A673 (cell line): ENCODE data around the gene CDT1. TPM values are rescaled to one million over a fixed set of nuclear protein-coding genes. Genes with fewer than 3 reads are reported as not detected.

ENCODE experiments used
- BruUV-seq: library from RNA; stranded (reverse); fragments of 400-500 nt; replicated peaks from 2 replicates; lab custom pipeline; 2021; lab: Mats Ljungman, UMichigan
- CTCF ChIA-PET: fragments of 300-600 bp; sonication (Branson Sonifier 250); formaldehyde crosslinking; loops from one replicate; lab custom pipeline; 2022; ENCODE audit warnings: antibody characterized with exemption; lab: Charles Lee
- POLR2A ChIA-PET: fragments of 300-600 bp; sonication (Branson Sonifier 250); formaldehyde crosslinking; loops from one replicate; lab custom pipeline; 2022; ENCODE audit warnings: antibody characterized with exemption; ENCODE audit not compliant: low non-redundant PET; lab: Charles Lee
- DNase-seq: peaks from one replicate; pipeline ENCODE4 v3.0.0-alpha.2; 2015; ENCODE audit warnings: low spot score
- H3K27ac ChIP-seq: fragments of 200-600 bp; sonication (generic); 2 replicates; pipeline ENCODE4 v1.5.1; 2016; ENCODE audit warnings: mixed run types, low read depth, mild to moderate bottlenecking, mixed read lengths, antibody characterized with exemption, low read length; ENCODE audit not compliant: poor library complexity, severe bottlenecking
- H3K27me3 ChIP-seq: fragments of 200-600 bp; sonication (generic); replicated peaks from 2 replicates; pipeline ENCODE4 v1.6.1; 2017; ENCODE audit warnings: mixed run types, low read depth, mild to moderate bottlenecking, mixed read lengths, antibody characterized with exemption, low read length; ENCODE audit not compliant: insufficient read depth, poor library complexity
- H3K36me3 ChIP-seq: fragments of 200-600 bp; sonication (generic); 2 replicates; pipeline ENCODE4 v1.6.1; 2016; ENCODE audit warnings: mixed run types, mild to moderate bottlenecking, mixed read lengths, antibody characterized with exemption, low read length; ENCODE audit not compliant: insufficient read depth, poor library complexity, severe bottlenecking
- H3K4me1 ChIP-seq: fragments of 200-600 bp; sonication (generic); 2 replicates; pipeline ENCODE4 v1.6.1; 2017; ENCODE audit warnings: mixed run types, mild to moderate bottlenecking, mixed read lengths, antibody characterized with exemption, low read length; ENCODE audit not compliant: insufficient read depth, poor library complexity, severe bottlenecking
- H3K4me3 ChIP-seq: fragments of 200-600 bp; sonication (generic); 2 replicates; pipeline ENCODE4 v1.5.1; 2016; ENCODE audit warnings: low read depth, mixed run types, mild to moderate bottlenecking, mixed read lengths, low read length; ENCODE audit not compliant: poor library complexity, severe bottlenecking
- H3K9me3 ChIP-seq: fragments of 200-600 bp; sonication (generic); 2 replicates; pipeline ENCODE4 v1.6.1; 2016; ENCODE audit warnings: mixed run types, low read depth, mild to moderate bottlenecking, mixed read lengths, antibody characterized with exemption, low read length; ENCODE audit not compliant: poor library complexity, severe bottlenecking
- EZH2 ChIP-seq: fragments of 200-600 bp; sonication (generic); IDR thresholded peaks from 2 replicates; pipeline ENCODE4 v1.6.1; 2017; ENCODE audit warnings: borderline replicate concordance, low read depth, mild to moderate bottlenecking, mixed read lengths, antibody characterized with exemption, low read length; ENCODE audit not compliant: poor library complexity, severe bottlenecking
- intact Hi-C: fragments of 100-400 bp; cut with micrococcal nuclease; formaldehyde crosslinking; loops from one replicate; pipeline ENCODE4 v1.10.0; 2022; ENCODE audit not compliant: unreplicated experiment
- total RNA-seq: library from RNA; stranded (reverse); gene quantifications from 2 replicates; pipeline ENCODE4 v1.2.3, GENCODE V29; 2021
- TF ChIP-seq, protein P1 (sequence below): fragments of 300-800, 200-600 bp; sonication (generic); conservative IDR thresholded peaks from 2 replicates; pipeline ENCODE4 v1.5.1; 2017; ENCODE audit warnings: low read depth, mild to moderate bottlenecking, antibody characterized with exemption, low read length, moderate library complexity, mixed read lengths

CDT1 gene
- total RNA-seq, 1 experiment from 2014 or later: 103 TPM

DNA sequence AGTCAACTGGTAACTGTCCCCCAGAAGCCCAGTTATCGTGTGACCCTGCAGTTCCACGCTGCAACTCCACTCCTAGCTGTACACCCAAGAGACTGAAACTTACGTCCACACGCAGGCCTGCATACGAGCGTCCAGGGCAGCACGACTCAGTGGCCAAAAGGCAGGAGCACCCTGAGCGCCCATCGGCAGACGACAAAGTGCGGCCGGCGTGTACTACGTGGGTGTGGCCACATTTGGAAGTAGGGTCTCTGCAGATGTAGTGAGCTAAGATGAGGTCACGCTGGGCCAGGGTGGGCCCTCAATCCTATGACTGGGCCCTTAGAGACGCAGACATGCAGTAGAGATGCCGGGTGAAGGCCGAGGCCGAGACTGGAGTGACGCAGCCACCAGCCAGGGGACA lies 39.7 kb downstream of the CDT1 start:
- POLR2A ChIA-PET: no interaction called here
- intact Hi-C loops: no loop called here

GRCh38 chr16:88844419-88845036 lies 40.9 kb downstream of the CDT1 start:
- H3K27ac ChIP-seq: no peak overlapping the region
- no peak overlapping the region for H3K4me3 ChIP-seq
- no peaks in the 10 kb centered on the region for H3K4me1 ChIP-seq
- DNase-seq: no peak
- H3K36me3 ChIP-seq: no peaks in the 10 kb centered on the region
- H3K9me3 ChIP-seq: no peaks in the 10 kb centered on the region
- CTCF ChIA-PET: no interaction called here
- POLR2A ChIA-PET: no interaction called here
- no peak for TF ChIP-seq EZH2
- TF ChIP-seq, protein P1, sequence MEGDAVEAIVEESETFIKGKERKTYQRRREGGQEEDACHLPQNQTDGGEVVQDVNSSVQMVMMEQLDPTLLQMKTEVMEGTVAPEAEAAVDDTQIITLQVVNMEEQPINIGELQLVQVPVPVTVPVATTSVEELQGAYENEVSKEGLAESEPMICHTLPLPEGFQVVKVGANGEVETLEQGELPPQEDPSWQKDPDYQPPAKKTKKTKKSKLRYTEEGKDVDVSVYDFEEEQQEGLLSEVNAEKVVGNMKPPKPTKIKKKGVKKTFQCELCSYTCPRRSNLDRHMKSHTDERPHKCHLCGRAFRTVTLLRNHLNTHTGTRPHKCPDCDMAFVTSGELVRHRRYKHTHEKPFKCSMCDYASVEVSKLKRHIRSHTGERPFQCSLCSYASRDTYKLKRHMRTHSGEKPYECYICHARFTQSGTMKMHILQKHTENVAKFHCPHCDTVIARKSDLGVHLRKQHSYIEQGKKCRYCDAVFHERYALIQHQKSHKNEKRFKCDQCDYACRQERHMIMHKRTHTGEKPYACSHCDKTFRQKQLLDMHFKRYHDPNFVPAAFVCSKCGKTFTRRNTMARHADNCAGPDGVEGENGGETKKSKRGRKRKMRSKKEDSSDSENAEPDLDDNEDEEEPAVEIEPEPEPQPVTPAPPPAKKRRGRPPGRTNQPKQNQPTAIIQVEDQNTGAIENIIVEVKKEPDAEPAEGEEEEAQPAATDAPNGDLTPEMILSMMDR: no peak
- H3K27me3 ChIP-seq: no peaks in the 10 kb centered on the region
- intact Hi-C loops: no loop called here
- no TSS peak for BruUV-seq

More for the DNA sequence above, 39.7 kb downstream of the CDT1 start:
- no peaks in the 10 kb centered on the region for H3K27me3 ChIP-seq
- CTCF ChIA-PET: no interaction called here
- H3K36me3 ChIP-seq: no peaks in the 10 kb centered on the region
- no peak overlapping the region for H3K27ac ChIP-seq
- no TSS peak for BruUV-seq
- H3K4me3 ChIP-seq: no peak overlapping the region
- no peaks in the 10 kb centered on the region for H3K4me1 ChIP-seq
- TF ChIP-seq, protein P1: no peak
- no peak for DNase-seq
- H3K9me3 ChIP-seq: no peaks in the 10 kb centered on the region

DNA sequence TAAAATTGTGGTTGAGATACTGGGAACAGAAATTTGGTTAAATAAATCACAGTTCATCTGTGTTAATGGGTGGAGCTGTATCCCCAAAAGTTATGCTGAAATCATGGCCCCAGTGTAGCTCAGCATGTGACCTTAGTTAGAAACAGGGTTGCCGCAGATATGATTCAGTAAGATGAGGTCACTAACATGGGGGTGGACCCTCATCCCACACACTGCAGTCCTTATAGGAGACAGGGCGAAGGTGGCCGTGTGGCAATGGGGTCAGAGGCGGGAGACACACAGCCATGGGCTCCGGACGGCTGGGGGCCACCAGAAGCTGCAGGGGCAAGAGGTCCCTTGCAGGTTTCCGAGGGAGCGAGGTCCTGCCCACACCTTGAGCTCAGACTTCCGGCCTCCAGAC lies 42.5 kb downstream of the CDT1 start:
- Histone ChIP-seq H3K4me1 (no peaks in the 10 kb centered on the region), H3K36me3 (no peaks in the 10 kb centered on the region), H3K27ac (no peak overlapping the region), H3K27me3 (no peaks in the 10 kb centered on the region), H3K9me3 (no peaks in the 10 kb centered on the region), H3K4me3 (no peak overlapping the region)
- DNase-seq: no peak
- TF ChIP-seq EZH2: no peak
- TF ChIP-seq, protein P1: no peak
- ChIA-PET POLR2A (no interaction called here), CTCF (interaction anchor here (0.6 kb wide), 2 partner anchors 369 to 649 kb away, joined by 5 to 15 read pairs; no protein-coding TSS in a partner anchor)
- TSS peak; percentile 29 for BruUV-seq
- intact Hi-C loops: no loop called here
